ENCODE data around the gene SPATS2. TPM values are rescaled to one million over a fixed set of nuclear protein-coding genes. Genes with fewer than 3 reads are reported as not detected.
"Not testable (repeated sequence)": the region's sequence is repeated elsewhere in the genome, so short reads cannot be mapped to it uniquely, and the experiment has no call there.

SPATS2 gene
- total and polyA plus RNA-seq, 2 experiments from 2014 or later = 31.0 to 43.1 TPM

DNA sequence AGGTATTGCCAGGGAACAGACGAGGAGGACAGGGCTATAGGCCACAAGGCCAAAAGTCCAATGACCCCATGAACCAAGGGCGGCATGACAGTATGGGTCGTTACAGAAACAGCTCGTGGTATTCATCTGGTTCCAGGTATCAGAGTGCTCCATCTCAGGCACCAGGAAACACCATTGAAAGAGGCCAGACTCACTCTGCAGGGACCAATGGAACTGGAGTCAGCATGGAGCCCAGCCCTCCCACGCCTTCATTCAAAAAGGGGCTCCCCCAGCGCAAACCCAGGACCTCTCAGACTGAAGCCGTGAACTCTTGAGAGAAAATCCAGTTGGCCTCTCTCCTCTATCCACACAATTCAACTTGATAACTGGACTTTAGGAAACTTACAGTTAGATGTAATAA lies 158.7 kb downstream of the SPATS2 start:
- Histone ChIP-seq H3K9me3 (ENCODE audit: low read depth) (no peaks in the 10 kb centered on the region), H3K36me3 (peaks cover 44% of the 10 kb centered on the region), H3K27ac (no peak overlapping the region), H3K4me3 (no peak overlapping the region), H3K27me3 (no peaks in the 10 kb centered on the region), H3K4me1 (ENCODE audit: low read depth) (no peaks in the 10 kb centered on the region)
- DNase-seq (ENCODE audit: low read depth in 1 of 2, low spot score in 1 of 2) = no peak
- TF ChIP-seq, protein P1, sequence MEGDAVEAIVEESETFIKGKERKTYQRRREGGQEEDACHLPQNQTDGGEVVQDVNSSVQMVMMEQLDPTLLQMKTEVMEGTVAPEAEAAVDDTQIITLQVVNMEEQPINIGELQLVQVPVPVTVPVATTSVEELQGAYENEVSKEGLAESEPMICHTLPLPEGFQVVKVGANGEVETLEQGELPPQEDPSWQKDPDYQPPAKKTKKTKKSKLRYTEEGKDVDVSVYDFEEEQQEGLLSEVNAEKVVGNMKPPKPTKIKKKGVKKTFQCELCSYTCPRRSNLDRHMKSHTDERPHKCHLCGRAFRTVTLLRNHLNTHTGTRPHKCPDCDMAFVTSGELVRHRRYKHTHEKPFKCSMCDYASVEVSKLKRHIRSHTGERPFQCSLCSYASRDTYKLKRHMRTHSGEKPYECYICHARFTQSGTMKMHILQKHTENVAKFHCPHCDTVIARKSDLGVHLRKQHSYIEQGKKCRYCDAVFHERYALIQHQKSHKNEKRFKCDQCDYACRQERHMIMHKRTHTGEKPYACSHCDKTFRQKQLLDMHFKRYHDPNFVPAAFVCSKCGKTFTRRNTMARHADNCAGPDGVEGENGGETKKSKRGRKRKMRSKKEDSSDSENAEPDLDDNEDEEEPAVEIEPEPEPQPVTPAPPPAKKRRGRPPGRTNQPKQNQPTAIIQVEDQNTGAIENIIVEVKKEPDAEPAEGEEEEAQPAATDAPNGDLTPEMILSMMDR (IDR thresholded peaks at IDR 0.05; ENCODE audit: low read depth, low read length) = no peak

DNA sequence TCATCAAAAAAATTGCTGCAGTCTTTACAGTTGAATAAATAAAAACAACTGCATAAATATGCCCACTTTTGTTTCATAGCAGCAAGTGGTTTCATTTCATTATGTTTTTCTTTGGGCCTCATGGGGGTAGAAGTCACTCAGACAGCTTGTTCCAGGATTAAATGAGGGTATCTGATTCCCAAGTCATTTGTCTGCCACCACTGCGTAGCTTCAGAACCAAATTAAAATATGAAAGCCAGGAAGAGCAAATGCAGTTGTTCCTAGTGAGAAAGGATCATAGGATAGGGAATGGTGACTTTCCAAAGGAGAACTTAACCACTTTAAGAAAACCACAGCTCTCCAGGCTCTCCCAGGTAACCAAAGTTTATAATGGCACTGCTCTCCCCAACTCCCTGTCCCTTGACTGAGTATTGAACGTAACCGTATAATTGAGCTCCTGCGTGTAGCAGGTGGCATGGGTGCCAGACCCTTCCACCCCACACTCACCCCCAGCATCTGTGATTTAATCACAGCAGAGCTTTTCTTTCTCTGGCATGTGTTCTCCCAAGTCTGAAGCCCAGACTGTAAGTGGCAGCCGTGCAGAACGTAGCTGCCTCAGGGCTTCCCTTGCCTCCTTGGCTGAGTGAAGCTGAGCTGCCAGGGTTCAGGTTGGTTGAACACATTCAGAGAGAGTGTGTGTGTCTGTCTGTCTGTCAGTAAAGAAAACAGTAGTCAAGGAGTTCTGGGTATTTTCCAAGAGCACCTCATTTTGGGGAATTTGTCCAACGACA lies 160.3 kb downstream of the SPATS2 start:
- Histone ChIP-seq H3K27me3 (no peaks in the 10 kb centered on the region), H3K4me3 (no peak overlapping the region), H3K27ac (no peak overlapping the region), H3K4me1 (ENCODE audit: low read depth) (no peaks in the 10 kb centered on the region), H3K9me3 (ENCODE audit: low read depth) (no peaks in the 10 kb centered on the region), H3K36me3 (peaks cover 40% of the 10 kb centered on the region)
- DNase-seq (ENCODE audit: low read depth in 1 of 2, low spot score in 1 of 2) = no peak
- TF ChIP-seq, protein P1 (IDR thresholded peaks at IDR 0.05; ENCODE audit: low read depth, low read length) = no peak

DNA sequence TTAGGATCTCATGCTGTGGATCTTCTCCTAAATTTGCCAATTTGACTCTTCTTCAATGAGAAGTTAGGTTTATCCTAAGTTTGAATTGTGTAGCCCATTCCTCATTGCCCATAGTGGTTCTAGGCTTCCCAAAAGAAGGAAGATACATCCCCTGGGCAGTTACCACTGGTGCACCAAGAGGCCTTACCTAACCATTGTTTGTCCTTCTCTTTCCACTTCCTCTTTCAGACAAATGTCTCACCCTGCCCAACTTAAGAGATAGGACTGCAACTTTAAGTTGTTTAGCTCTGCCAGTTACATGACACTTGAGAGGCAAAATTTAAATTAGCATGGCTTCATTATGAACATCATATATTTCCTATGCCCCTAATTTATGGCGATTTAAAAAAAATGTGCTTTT lies 162.2 kb downstream of the SPATS2 start:
- no peak overlapping the region for H3K27ac ChIP-seq
- peaks cover 27% of the 10 kb centered on the region for H3K36me3 ChIP-seq
- H3K9me3 ChIP-seq (ENCODE audit: low read depth) = no peaks in the 10 kb centered on the region
- H3K27me3 ChIP-seq = peaks cover 2% of the 10 kb centered on the region
- no peak overlapping the region for H3K4me3 ChIP-seq
- H3K4me1 ChIP-seq (ENCODE audit: low read depth) = no peaks in the 10 kb centered on the region
- DNase-seq (ENCODE audit: low read depth in 1 of 2, low spot score in 1 of 2) = no peak
- TF ChIP-seq, protein P1 (IDR thresholded peaks at IDR 0.05; ENCODE audit: low read depth, low read length) = no peak

DNA sequence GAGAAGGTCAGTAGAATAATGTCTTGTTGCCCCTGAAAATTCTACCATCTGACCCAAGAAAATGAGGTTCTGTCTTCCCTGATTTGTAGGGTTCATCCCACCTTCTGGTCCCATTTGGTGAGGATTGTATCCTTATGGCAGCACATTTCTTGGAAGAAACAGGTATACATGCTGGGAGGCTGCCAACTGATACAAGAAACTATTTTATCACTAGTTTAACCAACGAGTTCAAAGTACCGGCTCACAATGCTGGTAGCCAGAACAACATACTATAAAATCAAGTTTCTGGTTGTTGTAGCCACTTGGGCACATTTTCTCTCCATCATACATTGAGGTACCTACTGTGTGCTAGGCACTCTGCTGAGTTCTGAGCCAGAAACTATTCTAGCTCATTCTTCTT lies 164.5 kb downstream of the SPATS2 start:
- no peak for DNase-seq (ENCODE audit: low read depth in 1 of 2, low spot score in 1 of 2)
- H3K4me3 ChIP-seq = no peak overlapping the region
- no peaks in the 10 kb centered on the region for H3K4me1 ChIP-seq (ENCODE audit: low read depth)
- no peaks in the 10 kb centered on the region for H3K9me3 ChIP-seq (ENCODE audit: low read depth)
- TF ChIP-seq, protein P1 (IDR thresholded peaks at IDR 0.05; ENCODE audit: low read depth, low read length) = no peak
- H3K27me3 ChIP-seq = peaks cover 25% of the 10 kb centered on the region
- H3K36me3 ChIP-seq = peaks cover 6% of the 10 kb centered on the region
- no peak overlapping the region for H3K27ac ChIP-seq

DNA sequence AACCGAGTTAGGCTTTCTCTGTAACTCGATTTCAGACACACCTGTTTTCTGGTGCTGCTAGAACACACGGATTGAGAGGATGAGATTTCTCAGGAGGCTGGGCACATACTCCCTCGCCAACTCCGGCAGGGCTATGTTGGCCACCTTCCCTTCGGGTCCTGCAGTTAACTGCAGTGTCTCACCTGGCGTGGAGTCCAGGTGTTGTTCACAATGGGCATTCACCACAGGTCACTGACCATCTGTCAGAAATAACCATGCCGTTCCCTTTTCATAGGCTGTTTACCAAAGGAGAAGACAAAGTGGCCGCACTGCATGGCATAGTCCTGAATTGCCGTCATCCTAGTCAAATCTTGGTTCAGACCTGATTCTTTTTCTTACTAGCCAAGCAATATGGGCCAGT lies 166.1 kb downstream of the SPATS2 start:
- H3K4me3 ChIP-seq = no peak overlapping the region
- TF ChIP-seq, protein P1 (IDR thresholded peaks at IDR 0.05; ENCODE audit: low read depth, low read length) = no peak
- H3K4me1 ChIP-seq (ENCODE audit: low read depth) = peaks cover 3% of the 10 kb centered on the region
- H3K27me3 ChIP-seq = peaks cover 41% of the 10 kb centered on the region
- DNase-seq (ENCODE audit: low read depth in 1 of 2, low spot score in 1 of 2) = no peak
- no peaks in the 10 kb centered on the region for H3K36me3 ChIP-seq
- H3K27ac ChIP-seq = no peak overlapping the region
- H3K9me3 ChIP-seq (ENCODE audit: low read depth) = no peaks in the 10 kb centered on the region

DNA sequence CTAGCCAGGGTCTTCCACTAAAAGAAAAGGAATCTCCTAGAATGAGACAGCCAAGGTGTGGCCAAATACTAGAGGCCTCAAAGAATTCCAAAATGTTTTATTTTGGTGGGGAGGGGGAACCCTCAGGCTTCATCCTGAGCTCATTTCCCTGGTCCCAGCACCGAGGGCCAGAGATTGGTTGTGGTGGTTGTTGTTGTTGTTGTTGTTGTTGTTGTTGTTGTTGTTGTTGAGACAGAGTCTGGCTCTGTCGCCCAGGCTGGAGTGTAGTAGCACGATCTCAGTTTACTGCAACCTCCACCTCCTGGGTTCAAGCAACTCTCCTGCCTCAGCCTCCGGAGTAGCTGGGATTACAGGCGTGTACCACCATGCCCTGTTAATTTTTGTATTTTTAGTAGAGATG lies 166.9 kb downstream of the SPATS2 start:
- H3K4me3 ChIP-seq; DNase-seq (ENCODE audit: low read depth in 1 of 2, low spot score in 1 of 2); H3K36me3 ChIP-seq; H3K9me3 ChIP-seq (ENCODE audit: low read depth); H3K27ac ChIP-seq; H3K4me1 ChIP-seq (ENCODE audit: low read depth): not testable (repeated sequence)
- peaks cover 49% of the 10 kb centered on the region for H3K27me3 ChIP-seq
